Left cardiac atrium (tissue), 4 donors: Measurements from ENCODE around the gene IL10RB. TPM values are rescaled to one million over a fixed set of nuclear protein-coding genes. Genes with fewer than 3 reads are reported as not detected.

Source experiments
- ATAC-seq, 2 donors: fragments of 200-7000 bp; cut with Tn5 transposase; one replicate each; pipeline ENCODE4 v1.9.1; 2020; ENCODE audit warnings: mild to moderate bottlenecking in 2 of 2, moderate library complexity in 2 of 2
- DNase-seq: peaks from one replicate; pipeline ENCODE4 v3.0.0-alpha.2; 2020
- intact Hi-C, 2 donors: fragments of 100-400 bp; cut with DNase I; formaldehyde crosslinking; loops; one replicate each; pipeline versions ENCODE4 v1.14.1 to v1.15.1; 2022 to 2023
- total RNA-seq, 2 donors: library from RNA; stranded (reverse); fragmentation: NEBNext Ultra II Directional; extraction: Animal tissue kit (Norgen Biotek cat#: 25700); gene quantifications; one replicate each; pipeline ENCODE4 v1.2.1, GENCODE V29; 2021
- donor health status: DM: no; HTN: yes; CAD: no.
- donor health status: DM: no; HTN: yes; CAD: no; lungs with severe emphysema.
- donor health status: DM: yes; HTN: yes; CAD: no.
- donor health status: Dilated cardiomyopathy.

The IL10RB gene
- total RNA-seq, 2 donors from 2014 or later = 14.9 to 16.7 TPM

- no peak for ATAC-seq
- intact Hi-C loops = no loop called here
- no peak for DNase-seq
Measured at GRCh38 chr21:33259428-33259827, 6.7 kb upstream of the IL10RB start.

GRCh38 chr21:33259995-33260394, 6.2 kb upstream of the IL10RB start:
- ATAC-seq (no peak), DNase-seq (no peak)
- intact Hi-C loops = no loop called here

GRCh38 chr21:33261635-33262034, 4.5 kb upstream of the IL10RB start:
- ATAC-seq = no peak
- intact Hi-C loops = no loop called here
- DNase-seq = no peak

- intact Hi-C loops = no loop called here
- DNase-seq (no peak), ATAC-seq (no peak)
Measured at GRCh38 chr21:33262921-33263320, 3.2 kb upstream of the IL10RB start.

GRCh38 chr21:33264561-33264960, 1.6 kb upstream of the IL10RB start:
- DNase-seq = no peak
- ATAC-seq = no peak
- intact Hi-C loops = no loop called here

GRCh38 chr21:33265664-33266049, 510 bp upstream of the IL10RB start:
- DNase-seq = peak; percentile 50
- ATAC-seq = peak; percentile 43 to 55
- intact Hi-C loops = no loop called here

- intact Hi-C loops = no loop called here
- ATAC-seq = peak; percentile 36 to 45
- peak; percentile 34 for DNase-seq
Measured at GRCh38 chr21:33266789-33267135, 595 bp downstream of the IL10RB start.

GRCh38 chr21:33267250-33267649, 1.1 kb downstream of the IL10RB start:
- intact Hi-C loops = no loop called here
- DNase-seq = no peak
- no peak for ATAC-seq

- ATAC-seq = no peak
- DNase-seq = no peak
- intact Hi-C loops = no loop called here
Measured at GRCh38 chr21:33268393-33268736, 2.2 kb downstream of the IL10RB start.

- DNase-seq = no peak
- ATAC-seq = no peak
- intact Hi-C loops = no loop called here
Measured at GRCh38 chr21:33268737-33269441, 2.7 kb downstream of the IL10RB start.

- no peak for DNase-seq
- ATAC-seq = no peak
- intact Hi-C loops = no loop called here
Measured at GRCh38 chr21:33270986-33271385, 4.8 kb downstream of the IL10RB start.

GRCh38 chr21:33273044-33273443, 6.9 kb downstream of the IL10RB start:
- ATAC-seq = no peak
- intact Hi-C loops = no loop called here
- DNase-seq = no peak

- DNase-seq (no peak), ATAC-seq (no peak)
- intact Hi-C loops = no loop called here
Measured at GRCh38 chr21:33278721-33279120, 12.6 kb downstream of the IL10RB start.

GRCh38 chr21:33279330-33279820, 13.2 kb downstream of the IL10RB start:
- intact Hi-C loops = no loop called here
- ATAC-seq (no peak), DNase-seq (no peak)

GRCh38 chr21:33281096-33281652, 15.0 kb downstream of the IL10RB start:
- no peak for DNase-seq
- no peak for ATAC-seq
- intact Hi-C loops = no loop called here

GRCh38 chr21:33283203-33283602, 17.0 kb downstream of the IL10RB start:
- DNase-seq (no peak), ATAC-seq (no peak)
- intact Hi-C loops = no loop called here

GRCh38 chr21:33286076-33286475, 19.9 kb downstream of the IL10RB start:
- intact Hi-C loops = no loop called here
- no peak for ATAC-seq
- no peak for DNase-seq

GRCh38 chr21:33286600-33287456, 20.7 kb downstream of the IL10RB start:
- intact Hi-C loops = no loop called here
- peak; percentile 74 for DNase-seq
- peak; percentile 76 to 87 for ATAC-seq

GRCh38 chr21:33289199-33289819, 23.1 kb downstream of the IL10RB start:
- ATAC-seq = no peak
- DNase-seq = no peak
- intact Hi-C loops = no loop called here

GRCh38 chr21:33290441-33290840, 24.3 kb downstream of the IL10RB start:
- DNase-seq (no peak), ATAC-seq (no peak)
- intact Hi-C loops = no loop called here
